ENCODE measurements around the gene NOP53.
A peak's percentile ranks its signal among the peaks of the same experiment; 100 is the strongest.
"Not testable (repeated sequence)": the region's sequence is repeated elsewhere in the genome, so short reads cannot be mapped to it uniquely, and the experiment has no call there.

Gene NOP53

DNA sequence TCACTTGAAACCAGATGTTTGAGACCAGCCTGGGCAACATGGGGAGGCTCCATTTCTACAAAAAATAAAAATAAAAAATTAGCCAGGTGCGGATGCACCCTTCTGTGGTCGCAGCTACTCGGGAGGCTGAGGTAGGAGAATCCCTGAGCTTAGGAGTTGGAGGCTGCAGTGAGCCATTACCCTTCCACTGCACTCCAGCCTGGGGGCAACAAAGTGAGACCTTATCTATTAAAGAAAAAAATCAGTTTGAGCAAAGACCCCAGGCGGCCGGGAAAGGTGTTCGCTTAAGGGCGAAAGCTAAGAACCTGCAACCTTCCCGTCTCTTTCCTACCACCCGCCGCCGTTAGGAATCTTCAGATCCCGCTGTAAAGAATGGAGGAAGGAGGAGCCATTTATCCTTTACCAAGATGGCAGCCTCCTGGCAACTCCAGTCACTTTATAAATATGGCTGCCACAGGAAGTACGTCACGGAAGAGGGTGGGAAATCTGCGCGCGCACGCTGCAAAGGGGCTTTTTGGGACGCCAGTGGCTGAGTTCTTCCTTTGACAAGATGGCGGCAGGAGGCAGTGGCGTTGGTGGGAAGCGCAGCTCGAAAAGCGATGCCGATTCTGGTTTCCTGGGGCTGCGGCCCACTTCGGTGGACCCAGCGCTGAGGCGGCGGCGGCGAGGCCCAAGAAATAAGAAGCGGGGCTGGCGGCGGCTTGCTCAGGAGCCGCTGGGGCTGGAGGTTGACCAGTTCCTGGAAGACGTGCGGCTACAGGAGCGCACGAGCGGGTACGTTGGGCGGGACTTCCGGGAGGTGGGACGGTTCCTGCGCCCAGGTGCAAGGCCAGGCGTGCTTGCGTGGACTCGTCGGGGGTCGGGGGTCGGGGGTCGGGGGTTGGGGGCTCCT, at the start of gene NOP53:
Gene NOP53, plus strand, starts transcription at position 537 of the 892 bp plus-strand sequence. Its CDS starts 14 bp downstream, at position 551.
- peak; percentile 97 to 98 for DNase-seq

DNA sequence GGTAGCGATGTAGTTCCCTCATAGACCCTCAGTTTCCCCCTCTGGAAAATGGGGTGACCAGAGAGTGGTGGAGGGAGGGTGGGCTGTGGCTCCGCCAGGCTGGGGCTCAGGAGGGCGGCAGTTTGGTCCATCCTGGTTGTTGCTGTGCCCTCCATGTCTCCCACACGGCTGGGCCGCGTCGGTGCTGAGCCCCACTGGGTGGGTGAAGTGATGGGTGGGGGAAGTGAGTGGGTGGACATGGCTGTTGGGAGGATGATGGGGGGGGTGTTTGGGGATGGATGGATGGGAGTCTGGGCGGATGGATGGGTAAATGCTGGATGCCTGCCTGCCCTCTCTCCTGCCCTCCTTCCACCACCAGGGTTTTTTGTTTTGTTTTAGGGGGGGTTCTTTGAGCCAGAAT, 48.7 kb upstream of the NOP53 start:
- DNase-seq = no peak

- peak; percentile 60 to 64 for DNase-seq
These were observed 47.3 kb upstream of the NOP53 start for GRCh38 chr19:47697863-47698609.

GRCh38 chr19:47698631-47699359, 46.6 kb upstream of the NOP53 start:
- no peak for DNase-seq

- DNase-seq = peak; percentile 41 to 49
These were observed 45.9 kb upstream of the NOP53 start for GRCh38 chr19:47699360-47699917.

- no peak for DNase-seq
These were observed 44.2 kb upstream of the NOP53 start for GRCh38 chr19:47700934-47701716.

DNA sequence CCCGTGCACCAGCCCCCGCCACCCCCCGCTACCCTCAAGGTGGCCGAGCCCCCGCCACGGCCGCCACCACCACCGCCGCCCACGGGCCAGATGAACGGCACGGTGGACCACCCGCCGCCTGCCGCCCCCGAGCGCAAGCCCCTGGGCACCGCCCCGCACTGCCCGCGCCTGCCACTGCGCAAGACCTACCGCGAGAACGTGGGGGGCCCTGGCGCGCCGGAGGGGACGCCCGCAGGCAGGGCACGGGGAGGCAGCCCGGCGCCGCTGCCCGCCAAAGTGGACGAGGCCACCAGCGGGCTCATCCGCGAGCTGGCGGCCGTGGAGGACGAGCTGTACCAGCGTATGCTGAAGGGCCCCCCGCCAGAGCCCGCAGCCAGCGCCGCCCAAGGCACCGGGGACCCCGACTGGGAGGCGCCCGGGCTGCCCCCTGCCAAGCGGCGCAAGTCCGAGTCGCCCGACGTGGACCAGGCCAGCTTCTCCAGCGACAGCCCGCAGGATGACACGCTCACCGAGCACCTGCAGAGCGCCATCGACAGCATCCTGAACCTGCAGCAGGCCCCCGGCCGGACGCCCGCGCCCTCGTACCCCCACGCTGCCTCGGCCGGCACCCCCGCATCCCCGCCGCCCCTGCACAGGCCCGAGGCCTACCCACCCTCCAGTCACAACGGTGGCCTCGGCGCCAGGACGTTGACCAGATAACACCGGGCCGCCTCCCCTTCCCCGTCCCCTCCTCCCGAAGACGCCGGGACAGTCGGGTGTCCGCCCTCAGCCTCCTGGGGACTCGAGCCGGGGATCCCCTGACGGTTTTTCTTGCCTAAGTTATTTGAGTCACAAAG, 43.4 kb upstream of the NOP53 start:
- no peak for DNase-seq

- DNase-seq = no peak
These were observed 42.7 kb upstream of the NOP53 start for GRCh38 chr19:47702671-47703070.

GRCh38 chr19:47703301-47703700, 42.0 kb upstream of the NOP53 start:
- no peak for DNase-seq

GRCh38 chr19:47704024-47704423, 41.3 kb upstream of the NOP53 start:
- no peak for DNase-seq

DNA sequence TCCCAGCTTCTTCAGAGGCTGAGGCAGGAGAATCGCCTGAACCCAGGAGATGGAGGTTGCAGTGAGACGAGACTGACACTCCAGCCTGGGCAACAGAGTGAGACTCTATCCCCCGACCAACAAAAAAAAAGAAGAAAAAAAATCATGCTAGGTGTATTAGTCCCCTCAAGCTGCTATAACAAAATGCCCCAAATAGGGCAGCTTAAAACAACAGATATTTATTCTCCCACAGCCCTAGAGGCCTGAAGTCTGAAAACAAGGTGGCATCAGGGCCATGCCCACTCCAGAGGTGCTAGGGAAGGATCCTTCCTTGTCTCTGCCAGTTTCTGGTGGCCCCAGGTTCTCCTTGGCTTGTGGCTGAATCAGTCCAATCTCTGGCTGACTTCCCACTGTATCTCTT, 40.7 kb upstream of the NOP53 start:
- no peak for DNase-seq

DNA sequence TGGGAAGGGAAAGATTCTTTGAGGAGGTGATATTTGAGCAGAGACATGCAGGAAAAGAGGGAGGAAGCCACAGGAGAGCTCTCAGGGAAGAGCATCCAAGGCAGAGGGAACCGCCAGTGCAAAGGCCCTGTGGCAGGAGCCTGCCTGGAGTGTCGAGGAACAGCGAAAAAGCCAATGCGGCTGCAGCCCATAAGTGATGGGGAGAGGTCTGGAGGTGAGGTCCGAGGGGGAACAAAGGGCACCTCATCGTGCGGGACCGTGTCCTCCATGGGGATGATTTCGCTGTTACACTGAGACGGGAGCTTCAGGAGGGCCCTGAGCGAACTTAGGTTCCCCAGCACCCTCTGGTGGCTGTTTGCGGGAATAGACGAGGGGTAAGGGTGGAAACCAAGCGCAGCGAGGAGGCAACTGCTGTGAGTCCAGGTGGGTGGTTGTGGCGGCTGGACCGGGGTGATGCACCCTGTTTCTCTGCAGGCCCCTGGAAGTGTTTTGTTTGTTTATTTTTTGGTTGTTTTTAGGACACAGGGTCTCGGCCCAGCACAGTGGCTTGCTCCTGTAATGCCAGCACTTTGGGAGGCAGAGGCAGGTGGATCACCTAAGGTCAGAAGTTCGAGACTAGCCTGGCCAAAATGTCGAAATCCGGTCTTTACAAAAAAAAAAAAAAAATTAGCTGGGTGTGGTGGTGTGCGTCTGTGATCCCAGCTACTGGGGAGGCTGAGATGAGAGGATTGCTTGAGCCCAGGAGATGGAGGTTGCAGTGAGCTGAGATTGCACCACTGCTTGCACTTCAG, 38.0 kb upstream of the NOP53 start:
- peak; percentile 73 to 76 for DNase-seq

DNA sequence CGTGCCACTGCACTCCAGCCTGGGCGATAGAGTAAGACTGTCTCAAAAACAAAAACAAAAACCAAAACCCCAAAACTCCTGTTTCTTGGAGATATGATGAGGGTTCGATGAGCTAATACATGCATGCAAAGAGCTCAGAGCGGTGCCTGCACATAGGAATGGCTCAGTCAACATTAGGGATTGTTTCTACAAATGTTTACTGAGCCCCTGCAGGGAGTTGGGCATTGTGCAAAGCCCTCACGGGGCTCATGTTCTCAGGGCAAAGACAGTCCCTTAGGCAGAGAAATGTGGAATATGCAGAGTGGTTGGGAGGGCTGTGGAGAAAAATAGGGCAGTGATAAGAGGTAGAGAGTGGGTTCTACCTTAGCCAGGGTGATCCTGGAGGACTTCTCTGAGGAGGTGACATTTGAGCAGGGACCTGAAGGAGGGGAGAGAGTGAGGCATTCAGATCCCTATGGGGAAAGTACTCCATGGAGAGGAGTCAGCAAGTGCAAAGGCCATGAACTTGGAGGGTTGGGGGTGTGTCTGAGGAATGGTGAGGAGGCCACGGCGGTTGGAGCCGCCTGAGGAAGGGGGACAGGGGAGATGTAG, 33.6 kb upstream of the NOP53 start:
- no peak for DNase-seq

GRCh38 chr19:47713046-47714021, 32.0 kb upstream of the NOP53 start, which contains the start of gene EHD2:
EHD2 (plus strand) TSS chr19:47713422; CDS start chr19:47716613, 3,191 bp downstream.
- peak; percentile 19 to 21 for DNase-seq

DNA sequence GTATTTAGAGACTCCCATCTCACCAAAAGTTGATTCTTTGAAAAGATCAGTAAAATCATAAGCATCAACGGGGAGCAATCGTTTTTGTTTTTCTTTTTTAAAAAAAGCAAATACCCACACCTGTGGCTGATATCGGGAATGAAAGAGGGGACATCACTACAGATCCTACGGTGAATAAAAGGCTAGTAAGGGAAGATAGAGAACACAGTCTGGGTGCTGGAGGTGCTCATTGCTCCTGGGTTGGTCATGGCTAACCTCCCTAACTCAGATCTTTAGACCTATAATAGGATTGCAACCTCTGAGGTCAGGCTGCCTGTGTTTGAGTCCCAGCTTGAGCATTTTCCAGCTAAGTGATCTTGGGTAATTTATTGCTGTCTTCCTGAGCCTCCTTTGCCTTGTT, 31.0 kb upstream of the NOP53 start:
- no peak for DNase-seq

GRCh38 chr19:47714855-47715254, 30.5 kb upstream of the NOP53 start:
- not testable (repeated sequence) for DNase-seq

DNA sequence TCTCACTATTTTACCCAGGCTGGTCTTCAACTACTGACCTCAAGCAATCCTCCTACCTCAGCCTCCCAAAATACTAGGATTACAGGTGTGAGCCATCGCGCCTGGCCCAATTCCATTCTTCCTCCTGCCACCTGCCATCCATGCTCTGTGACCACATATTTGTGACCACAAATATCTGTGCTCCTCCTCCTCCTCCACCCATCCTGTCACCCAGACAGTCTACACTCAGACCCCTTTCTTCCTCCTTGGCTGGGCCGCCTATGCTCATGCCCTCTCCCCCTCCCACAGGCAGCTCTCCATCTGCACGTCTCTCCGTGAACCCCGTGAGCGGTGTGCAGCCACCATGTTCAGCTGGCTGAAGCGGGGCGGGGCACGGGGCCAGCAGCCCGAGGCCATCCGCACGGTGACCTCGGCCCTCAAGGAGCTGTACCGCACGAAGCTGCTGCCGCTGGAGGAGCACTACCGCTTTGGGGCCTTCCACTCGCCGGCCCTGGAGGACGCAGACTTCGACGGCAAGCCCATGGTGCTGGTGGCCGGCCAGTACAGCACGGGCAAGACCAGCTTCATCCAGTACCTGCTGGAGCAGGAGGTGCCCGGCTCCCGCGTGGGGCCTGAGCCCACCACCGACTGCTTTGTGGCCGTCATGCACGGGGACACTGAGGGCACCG, 28.9 kb upstream of the NOP53 start:
- DNase-seq = no peak
